Left hindlimb (tissue), 1 donor: ENCODE data around the gene TBC1D30.
"Not testable (repeated sequence)": the region's sequence is repeated elsewhere in the genome, so short reads cannot be mapped to it uniquely, and the experiment has no call there.

Experiments used
- DNase-seq: peaks from one replicate; pipeline ENCODE4 v3.0.0-alpha.2; 2018

TBC1D30 gene

DNA sequence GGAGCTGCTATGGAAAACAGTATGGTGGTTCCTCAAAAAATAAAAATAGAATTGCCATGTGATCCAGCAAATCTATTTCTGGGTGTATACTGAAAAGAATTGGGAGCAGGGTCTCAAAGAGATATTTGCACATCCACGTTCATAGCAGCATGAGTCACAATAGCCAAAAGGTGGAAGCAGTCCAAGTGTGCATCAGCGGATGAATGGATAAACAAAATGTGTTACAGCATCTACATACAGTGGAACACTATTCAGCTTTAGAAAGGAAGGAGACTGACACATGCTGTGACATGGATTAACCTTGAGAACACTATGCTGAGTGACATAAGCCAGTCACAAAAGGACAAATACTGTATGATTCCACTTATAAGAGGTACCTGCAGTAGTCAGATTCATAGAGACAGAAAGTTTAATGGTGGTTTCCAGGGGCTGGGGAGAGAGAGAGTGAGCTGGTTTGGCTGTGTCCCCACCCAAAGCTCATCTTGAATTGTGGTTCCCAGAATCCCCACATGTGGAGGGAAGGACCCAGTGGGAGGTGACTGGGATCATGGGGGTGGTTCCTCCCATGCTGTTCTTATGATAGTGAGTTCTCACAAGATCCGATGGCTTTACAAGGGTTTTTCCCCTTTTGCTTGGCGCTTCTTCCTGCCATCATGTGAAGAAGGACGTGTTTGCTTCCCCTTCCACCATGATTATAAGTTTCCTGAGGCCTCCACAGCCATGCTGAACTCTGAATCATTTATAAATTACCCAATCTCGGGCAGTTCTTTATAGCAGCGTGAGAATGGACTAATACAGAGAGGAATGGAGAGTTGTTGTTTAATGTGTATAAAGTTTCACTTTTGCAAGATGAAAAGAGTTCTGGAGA is 17.6 kb upstream of the TBC1D30 start:
- DNase-seq, result no peak

DNA sequence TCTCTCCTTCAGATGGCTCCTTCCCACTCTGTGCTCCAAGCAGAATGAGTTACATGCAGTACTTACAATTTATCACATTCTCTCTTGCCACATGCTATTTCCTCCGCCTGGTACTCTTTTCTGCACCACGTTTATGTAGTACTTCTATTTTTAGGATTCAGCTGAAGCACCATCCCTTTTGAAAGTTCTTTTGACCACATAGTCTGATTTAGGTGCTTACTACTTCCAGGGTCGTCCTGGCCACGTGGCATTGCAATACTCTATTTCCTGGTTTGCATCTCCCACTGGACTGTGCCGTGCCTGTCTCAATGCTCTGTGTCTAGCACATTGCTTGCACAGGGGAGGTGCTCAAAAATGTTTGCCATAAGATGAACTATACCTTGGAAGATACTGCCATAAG is 16.3 kb upstream of the TBC1D30 start:
- DNase-seq, result no peak

- DNase-seq, result no peak
Observed at GRCh38 chr12:64810831-64811230, 13.6 kb upstream of the TBC1D30 start.

GRCh38 chr12:64813723-64814122 is 10.7 kb upstream of the TBC1D30 start:
- no peak for DNase-seq

GRCh38 chr12:64814432-64814831 is 10.0 kb upstream of the TBC1D30 start:
- DNase-seq, result no peak

DNA sequence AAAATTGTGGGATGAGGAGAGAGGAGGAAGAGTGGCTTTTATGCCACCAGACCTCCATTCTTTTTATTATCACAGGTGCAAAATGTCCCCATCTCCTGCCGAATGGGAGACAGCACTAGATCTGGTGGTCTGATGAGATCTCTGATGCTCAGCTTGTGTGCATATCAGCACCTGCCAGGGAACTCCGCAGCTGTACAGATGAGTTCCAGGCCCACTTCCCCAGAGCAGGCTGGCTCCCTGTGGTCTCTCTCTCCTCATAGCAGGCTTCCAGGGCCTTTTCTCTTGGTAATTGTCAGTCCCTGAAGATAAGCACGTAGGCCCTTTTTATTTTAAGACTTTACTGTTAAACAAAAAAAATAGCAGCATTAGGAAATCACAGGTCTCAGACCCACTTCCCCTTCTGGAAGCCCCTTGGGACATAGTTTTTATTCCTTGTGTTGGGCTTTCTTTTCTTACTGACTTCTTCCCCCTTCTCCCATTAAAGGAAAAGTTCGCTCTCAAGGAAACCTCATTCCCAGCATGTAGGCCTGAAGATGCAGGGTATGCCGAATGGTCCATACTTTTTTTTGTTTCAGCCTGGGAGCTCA is 4.5 kb upstream of the TBC1D30 start:
- no peak for DNase-seq

- DNase-seq, result no peak
Observed at GRCh38 chr12:64820593-64820992, 3.9 kb upstream of the TBC1D30 start.

DNA sequence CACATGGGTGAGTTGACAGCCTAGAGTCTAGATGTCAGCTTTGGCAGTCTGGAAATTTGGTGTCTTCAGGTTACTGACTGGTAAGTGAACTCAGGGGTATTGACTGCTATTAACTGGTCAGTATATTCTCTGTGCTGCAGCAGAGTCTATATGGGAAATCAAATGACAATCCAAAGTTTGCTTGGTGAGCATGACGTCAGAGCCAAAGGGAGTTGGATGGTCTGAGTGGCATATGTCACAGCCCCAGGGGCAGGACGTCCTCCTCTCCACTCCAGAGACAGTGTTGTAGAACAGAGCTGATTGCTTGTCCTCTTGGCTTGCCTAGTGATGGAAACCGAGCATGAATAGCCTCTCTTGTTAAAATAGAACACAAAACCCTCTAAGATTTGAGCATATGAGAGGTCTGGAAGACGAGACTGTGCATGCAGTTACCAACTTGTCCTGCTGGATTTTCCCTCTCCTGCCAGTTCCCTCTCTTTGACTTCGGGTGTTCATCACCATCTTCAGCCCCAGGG is 3.3 kb upstream of the TBC1D30 start:
- no peak for DNase-seq

DNA sequence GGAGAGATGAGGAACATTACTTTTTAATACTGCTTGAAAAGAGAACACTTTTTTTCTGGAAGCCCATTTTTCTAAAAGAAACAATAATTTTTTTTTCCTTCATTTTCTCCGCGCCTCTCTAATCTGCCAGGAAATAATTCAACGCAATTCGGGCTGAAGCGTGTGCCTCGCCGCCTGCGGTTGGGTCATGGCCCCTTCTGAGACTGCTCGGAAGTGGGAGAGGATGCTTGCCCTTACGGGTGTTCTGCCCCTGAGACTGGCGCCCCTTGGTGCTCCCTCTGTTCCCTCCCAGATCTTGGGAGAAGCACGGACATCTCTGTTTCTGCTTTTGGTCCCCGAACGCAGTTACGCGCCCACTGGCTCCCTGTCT is 332 bp upstream of the TBC1D30 start:
- DNase-seq, result no peak

- no peak for DNase-seq
Observed at GRCh38 chr12:64825143-64826021, 935 bp downstream of the TBC1D30 start.

DNA sequence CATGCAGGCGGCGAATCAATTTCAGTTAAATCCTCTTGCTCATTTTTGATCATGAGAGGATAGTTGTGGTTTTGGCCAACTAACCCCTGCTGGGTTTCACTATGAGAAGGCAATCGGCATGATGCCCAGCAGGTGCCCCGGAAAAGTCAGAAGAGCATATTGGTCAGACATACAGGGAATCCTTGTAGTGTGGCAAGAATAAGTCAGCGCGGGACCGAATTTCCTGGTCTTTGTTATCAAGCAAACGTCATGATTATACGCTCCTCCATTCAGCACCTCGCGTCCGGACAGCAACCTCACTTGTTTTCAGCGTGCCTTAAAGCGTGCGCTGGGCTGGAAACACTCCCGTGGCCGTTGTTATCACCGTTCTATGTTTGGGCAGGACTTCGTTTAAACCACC is 1.8 kb downstream of the TBC1D30 start:
- DNase-seq, result peak; percentile 73

GRCh38 chr12:64828713-64829112 is 4.3 kb downstream of the TBC1D30 start:
- DNase-seq, result no peak

- no peak for DNase-seq
Observed at GRCh38 chr12:64833928-64834327, 9.5 kb downstream of the TBC1D30 start.

GRCh38 chr12:64835901-64836300 is 11.5 kb downstream of the TBC1D30 start:
- DNase-seq, result no peak

DNA sequence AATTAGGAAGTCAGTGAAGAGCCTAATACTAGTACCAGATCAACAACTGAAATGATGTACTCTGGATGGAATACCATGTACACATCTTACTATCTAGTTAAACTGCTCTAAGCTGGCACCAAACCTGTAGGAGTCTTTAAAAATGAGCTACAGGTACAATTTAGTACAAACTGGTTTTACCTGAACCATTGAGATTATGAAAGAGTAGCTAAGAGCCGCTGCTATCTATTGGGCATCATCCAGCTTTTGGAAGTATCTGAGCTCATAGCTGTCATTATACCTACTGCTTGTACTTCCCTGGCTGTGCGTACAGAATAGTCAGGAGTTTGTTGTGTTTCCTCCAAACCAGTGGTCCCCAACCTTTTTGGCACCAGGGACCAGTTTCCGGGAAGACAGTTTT is 12.4 kb downstream of the TBC1D30 start:
- DNase-seq, result no peak

GRCh38 chr12:64837427-64837826 is 13.0 kb downstream of the TBC1D30 start:
- no peak for DNase-seq

- DNase-seq, result no peak
Observed at GRCh38 chr12:64840119-64840518, 15.7 kb downstream of the TBC1D30 start.

- no peak for DNase-seq
Observed at GRCh38 chr12:64840949-64841717, 16.7 kb downstream of the TBC1D30 start.

- DNase-seq, result not testable (repeated sequence)
Observed at GRCh38 chr12:64848409-64848808, 24.0 kb downstream of the TBC1D30 start.

- DNase-seq, result no peak
Observed at GRCh38 chr12:64858882-64859605, 34.6 kb downstream of the TBC1D30 start.

GRCh38 chr12:64860446-64860998 is 36.1 kb downstream of the TBC1D30 start:
- DNase-seq, result no peak

DNA sequence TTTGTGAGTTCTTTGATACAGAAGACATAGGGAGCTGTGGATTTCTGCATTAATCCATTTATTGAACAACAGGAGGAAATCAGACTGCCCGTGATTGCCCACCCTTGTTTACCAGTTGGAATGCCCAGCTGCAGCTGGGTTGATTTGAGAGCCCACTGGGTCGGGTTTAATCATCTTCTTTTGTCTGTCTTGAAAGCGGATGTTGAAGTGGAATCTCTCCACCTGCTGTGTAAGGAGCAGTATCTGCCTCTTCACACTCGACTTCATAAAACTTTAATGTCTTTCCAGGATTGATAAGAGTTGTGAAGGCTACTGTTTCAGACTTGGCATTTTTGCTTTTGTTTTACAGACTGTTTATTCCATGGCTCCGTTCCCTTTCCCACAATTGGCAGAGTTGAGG is 39.9 kb downstream of the TBC1D30 start:
- no peak for DNase-seq
